Ovary (tissue), 9 donors: ENCODE results near the gene SPINT2. TPM values are rescaled to one million over a fixed set of nuclear protein-coding genes. Genes with fewer than 3 reads are reported as not detected.
A peak's percentile ranks its signal among the peaks of the same experiment; 100 is the strongest.

Source experiments
- DNase-seq, 5 donors: peaks; one replicate each; pipeline ENCODE4 v3.0.0-alpha.2; 2019 to 2020
- H3K27ac ChIP-seq, 2 donors: fragments of 200-600 bp; one replicate each; pipeline versions ENCODE4 v1.5.1 to v1.8.0; 2019 to 2022
- H3K27me3 ChIP-seq: fragments of 200-600 bp; one replicate; pipeline ENCODE4 v1.8.0; 2022
- H3K36me3 ChIP-seq: fragments of 200-600 bp; sonication (generic); one replicate; pipeline ENCODE4 v1.5.1; 2019
- H3K4me1 ChIP-seq: one replicate; pipeline ENCODE4 v1.8.1; 2013; ENCODE audit warnings: mild to moderate bottlenecking, moderate library complexity; ENCODE audit not compliant: insufficient read depth
- H3K4me3 ChIP-seq: fragments of 200-600 bp; sonication (generic); one replicate; pipeline ENCODE4 v1.5.1; 2017
- H3K9me3 ChIP-seq, 2 donors: fragments of 200-600 bp in 1 of 2; sonication (generic) in 1 of 2; one replicate each; pipeline versions ENCODE4 v1.5.1 to v1.8.1; 2013 to 2019; ENCODE audit warnings: mild to moderate bottlenecking in 1 of 2, moderate library complexity in 1 of 2
- EP300 ChIP-seq: sonication (generic); formaldehyde crosslinking; IDR thresholded peaks from one replicate; pipeline ENCODE4 v1.6.1; 2017; ENCODE audit warnings: antibody characterized with exemption
- POLR2A ChIP-seq: fragments of 450-650 bp; IDR thresholded peaks from one replicate; pipeline ENCODE4 v1.6.1; 2017; ENCODE audit warnings: antibody characterized with exemption, mild to moderate bottlenecking, moderate library complexity
- WGBS, 3 donors: extraction: QIAGEN DNeasy Blood & Tissue Kit in 1 of 3; methylation state at CpG; one replicate each; pipeline versions ENCODE4 v1.1.5 to v1.1.7; 2013 to 2017; 5-methylcytosine and 5-hydroxymethylcytosine counted together
- intact Hi-C, 4 donors: fragments of 100-400 bp; cut with DNase I; formaldehyde crosslinking; loops; one replicate each; pipeline versions ENCODE4 v1.11.0 to v1.15.1; 2022 to 2023
- polyA plus RNA-seq, 2 donors: library from polyadenylated mRNA; stranded (reverse); fragments of 200-250 nt in 1 of 2; fragments of 350-450 nt in 1 of 2; fragmentation: Illumina TruSeq in 1 of 2; extraction: RNeasy Lipid Tissue Mini Kit (QIAGEN cat#74804) in 1 of 2; gene quantifications; one replicate each; pipeline ENCODE4 v1.2.3, GENCODE V29; 2013 to 2014
- total RNA-seq, 7 donors: library from RNA; depleted of rRNA in 2 of 7; stranded (reverse); fragments of >200 nt in 2 of 7; fragmentation: NEBNext Ultra II Directional in 3 of 7; extraction: Animal tissue kit (Norgen Biotek cat#: 25700) in 3 of 7; gene quantifications; one replicate each; pipeline versions ENCODE4 v1.1.0 to v1.2.4, GENCODE V29; 2016 to 2023
- TF ChIP-seq, protein P1 (sequence below), 3 donors: fragments of 450-650 bp in 2 of 3; fragments of 200-600 bp in 1 of 3; IDR thresholded peaks; one replicate each; pipeline versions ENCODE4 v1.5.1 to v1.8.0; 2016 to 2022; ENCODE audit warnings: antibody characterized with exemption in 3 of 3, mild to moderate bottlenecking in 1 of 3
- donor health status: DM: no; HTN: no; CAD: no; lungs with moderate emphysema.
- donor health status: DM: no; HTN: no; CAD: no.
- donor health status: Bipolar disorder and iron deficiency.
- donor health status: DM: yes; HTN: yes; CAD: no.
- donor health status: DM: no; HTN: no; CAD: no.
- donor health status: DM: yes; HTN: yes; CAD: no.

Gene SPINT2
- total and polyA plus RNA-seq, 9 donors, result 71.5 to 556 (median 117) TPM

DNA sequence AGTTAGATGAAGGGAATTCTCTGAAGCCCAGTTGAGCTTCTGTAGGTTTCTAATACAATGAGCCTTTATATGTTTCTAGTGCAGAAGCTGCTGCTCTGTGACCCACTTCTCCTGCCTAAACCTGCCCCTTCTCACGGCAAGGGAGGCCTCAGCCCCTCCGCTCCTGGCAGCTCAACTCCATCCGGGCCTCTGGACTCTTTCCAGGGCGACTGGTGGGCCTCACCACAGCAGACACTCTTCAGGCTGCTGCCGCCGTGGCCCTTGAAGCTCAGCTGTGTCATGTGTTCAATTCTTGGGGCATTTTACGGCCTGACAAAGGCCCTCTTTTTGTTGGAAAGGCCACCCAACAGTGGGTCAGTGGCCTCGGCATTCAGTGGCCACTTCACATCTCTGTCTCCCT lies 29.7 kb downstream of the SPINT2 start:
- H3K9me3 ChIP-seq, result no peaks in the 10 kb centered on the region
- no peaks in the 10 kb centered on the region for H3K27me3 ChIP-seq
- no peak for DNase-seq
- no peak overlapping the region for H3K4me3 ChIP-seq
- H3K27ac ChIP-seq, result no peak overlapping the region
- H3K36me3 ChIP-seq, result no peaks in the 10 kb centered on the region
- H3K4me1 ChIP-seq, result no peaks in the 10 kb centered on the region
- intact Hi-C loops, result no loop called here
- TF ChIP-seq, protein P1, sequence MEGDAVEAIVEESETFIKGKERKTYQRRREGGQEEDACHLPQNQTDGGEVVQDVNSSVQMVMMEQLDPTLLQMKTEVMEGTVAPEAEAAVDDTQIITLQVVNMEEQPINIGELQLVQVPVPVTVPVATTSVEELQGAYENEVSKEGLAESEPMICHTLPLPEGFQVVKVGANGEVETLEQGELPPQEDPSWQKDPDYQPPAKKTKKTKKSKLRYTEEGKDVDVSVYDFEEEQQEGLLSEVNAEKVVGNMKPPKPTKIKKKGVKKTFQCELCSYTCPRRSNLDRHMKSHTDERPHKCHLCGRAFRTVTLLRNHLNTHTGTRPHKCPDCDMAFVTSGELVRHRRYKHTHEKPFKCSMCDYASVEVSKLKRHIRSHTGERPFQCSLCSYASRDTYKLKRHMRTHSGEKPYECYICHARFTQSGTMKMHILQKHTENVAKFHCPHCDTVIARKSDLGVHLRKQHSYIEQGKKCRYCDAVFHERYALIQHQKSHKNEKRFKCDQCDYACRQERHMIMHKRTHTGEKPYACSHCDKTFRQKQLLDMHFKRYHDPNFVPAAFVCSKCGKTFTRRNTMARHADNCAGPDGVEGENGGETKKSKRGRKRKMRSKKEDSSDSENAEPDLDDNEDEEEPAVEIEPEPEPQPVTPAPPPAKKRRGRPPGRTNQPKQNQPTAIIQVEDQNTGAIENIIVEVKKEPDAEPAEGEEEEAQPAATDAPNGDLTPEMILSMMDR (IDR thresholded peaks at IDR 0.05), result no peak
- no peak for TF ChIP-seq EP300
- TF ChIP-seq POLR2A, result no peak
- 78 to 88% (median 83%) methylated on average over 8 of the region's 8 CpGs for WGBS, 3 donors

DNA sequence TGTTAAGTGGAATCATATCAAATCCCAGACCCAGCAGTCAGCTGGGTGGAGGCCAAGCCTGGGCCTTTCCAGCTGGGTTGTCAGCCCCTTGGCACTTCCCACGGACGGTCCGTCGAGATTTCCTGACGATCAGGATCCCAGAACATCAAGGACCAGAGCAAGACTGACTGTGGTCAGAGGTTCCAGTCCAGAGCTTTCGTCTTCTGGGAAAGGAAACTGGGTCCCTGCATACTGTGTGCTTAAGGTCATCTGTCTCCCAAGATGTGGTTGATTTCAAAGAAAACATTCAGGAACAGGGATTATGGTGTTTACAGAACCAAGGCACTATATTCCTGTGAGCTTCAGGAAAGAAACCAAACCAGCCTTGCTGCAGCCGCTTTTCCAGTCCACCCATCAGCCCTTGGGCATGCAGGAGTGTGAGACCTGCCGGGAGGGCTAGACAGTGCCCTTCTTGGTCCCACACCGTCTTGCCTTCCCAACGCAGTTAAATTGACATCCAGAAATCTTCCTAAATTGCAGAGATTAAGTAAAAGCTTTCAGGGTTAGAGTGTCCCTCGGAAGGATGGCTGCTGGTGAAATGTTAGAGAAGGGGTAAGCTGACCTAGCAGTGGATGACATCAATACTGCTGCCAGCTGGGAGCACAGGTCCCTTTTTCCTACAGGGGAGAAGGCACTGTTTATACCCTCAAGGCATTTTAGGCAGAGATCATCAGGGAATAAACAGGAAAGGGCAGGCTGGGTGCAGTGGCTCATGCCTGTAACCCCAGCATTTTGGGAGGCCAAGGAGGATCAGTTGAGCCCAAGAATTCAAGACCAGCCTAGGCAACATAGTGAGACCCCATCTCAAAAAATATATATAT lies 34.7 kb downstream of the SPINT2 start:
- DNase-seq, result no peak
- Histone ChIP-seq H3K9me3 (no peaks in the 10 kb centered on the region), H3K36me3 (no peaks in the 10 kb centered on the region), H3K4me1 (no peaks in the 10 kb centered on the region), H3K4me3 (no peak overlapping the region), H3K27ac (peak overlapping the region in 1 of 2 donors; percentile 21), H3K27me3 (no peaks in the 10 kb centered on the region)
- WGBS, 3 donors, result 26 to 31% (median 31%) methylated on average over 11 of the region's 11 CpGs
- intact Hi-C loops, result no loop called here
- TF ChIP-seq POLR2A, result no peak
- TF ChIP-seq, protein P1 (IDR thresholded peaks at IDR 0.05), result no peak
- TF ChIP-seq EP300, result no peak

DNA sequence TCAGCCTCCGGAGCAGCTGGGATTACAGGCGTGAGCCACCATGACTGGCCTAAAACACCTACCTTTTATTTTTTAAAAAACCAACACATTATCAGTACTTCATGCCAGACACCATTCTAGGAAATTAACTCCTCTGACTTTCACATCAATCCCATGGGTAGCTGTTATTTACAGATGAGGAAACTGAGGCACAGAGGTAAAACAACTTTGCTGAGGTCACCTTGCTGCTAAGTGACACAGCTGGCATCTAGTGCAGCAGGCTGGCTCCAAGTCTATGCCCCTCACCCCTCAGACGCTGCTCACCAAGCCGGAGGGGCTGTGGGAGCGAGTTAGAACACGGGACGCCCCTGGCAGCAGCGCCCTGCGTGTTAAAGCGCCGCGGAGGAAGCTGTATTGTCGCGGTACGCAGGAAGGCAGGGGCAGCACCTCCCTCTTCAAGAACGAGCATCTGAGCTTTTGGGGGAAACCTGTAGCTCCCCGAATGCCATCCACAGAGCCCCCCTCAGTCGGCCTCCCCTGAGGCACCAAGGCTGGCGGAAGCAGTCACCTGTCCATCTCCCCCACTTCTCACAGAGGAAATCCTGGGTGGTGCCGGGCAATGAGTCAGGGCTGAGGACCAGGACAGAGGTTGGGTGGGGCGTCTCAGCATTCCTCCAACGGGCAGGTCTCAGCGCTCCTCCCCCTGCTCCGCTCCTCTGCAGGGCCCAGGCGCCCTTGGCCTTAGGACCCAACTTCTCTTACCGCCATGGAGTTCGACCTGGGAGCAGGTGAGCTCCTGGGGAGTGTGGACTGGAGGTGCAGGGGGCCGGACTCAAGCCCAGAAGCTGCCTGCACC lies 39.4 kb downstream of the SPINT2 start, which contains the start of gene C19orf33:
TSS of gene C19orf33 (plus strand) at position 735 of the 835 bp plus-strand sequence. CDS start at position 746, 11 bp downstream.
- Histone ChIP-seq H3K27ac (no peak within 1 kb of the TSS), H3K4me1 (no peaks in the 10 kb centered on the region), H3K36me3 (no peaks in the 10 kb centered on the region), H3K27me3 (no peaks in the 10 kb centered on the region), H3K9me3 (no peaks in the 10 kb centered on the region), H3K4me3 (no peak within 1 kb of the TSS)
- TF ChIP-seq EP300, result no peak
- no peak for TF ChIP-seq POLR2A
- TF ChIP-seq, protein P1 (IDR thresholded peaks at IDR 0.05), result no peak
- intact Hi-C loops, result no loop called here
- DNase-seq, result no peak
- 74 to 80% (median 74%) methylated on average over 27 to 28 of the region's 28 CpGs for WGBS, 3 donors

DNA sequence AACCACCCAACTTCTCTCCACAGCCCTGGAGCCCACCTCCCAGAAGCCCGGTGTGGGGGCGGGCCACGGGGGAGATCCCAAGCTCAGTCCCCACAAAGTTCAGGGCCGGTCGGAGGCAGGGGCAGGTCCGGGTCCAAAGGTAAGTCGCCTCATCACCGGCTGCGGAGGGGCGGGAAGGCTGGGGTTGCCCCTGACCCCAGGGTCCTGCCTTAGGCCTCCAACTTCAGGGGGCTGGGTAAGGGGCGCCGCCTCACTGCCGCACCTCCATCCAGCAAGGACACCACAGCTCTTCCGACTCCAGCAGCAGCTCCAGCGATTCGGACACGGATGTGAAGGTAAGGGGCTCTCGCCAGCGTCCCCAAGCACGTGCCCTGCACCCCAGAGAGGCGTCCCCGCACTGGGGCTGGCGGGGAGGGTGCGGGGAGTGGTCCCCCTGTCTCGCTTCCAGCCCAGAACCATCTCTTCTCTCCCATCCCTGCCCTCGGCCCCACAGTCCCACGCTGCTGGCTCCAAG lies 40.0 kb downstream of the SPINT2 start:
- H3K27ac ChIP-seq, result no peak overlapping the region

More for the DNA sequence above, 40.0 kb downstream of the SPINT2 start:
- 69 to 78% (median 78%) methylated on average over 27 of the region's 27 CpGs for WGBS, 3 donors
- no peaks in the 10 kb centered on the region for H3K27me3 ChIP-seq
- no peaks in the 10 kb centered on the region for H3K4me1 ChIP-seq
- H3K4me3 ChIP-seq, result no peak overlapping the region
- TF ChIP-seq POLR2A (no peak), EP300 (no peak)
- TF ChIP-seq, protein P1 (IDR thresholded peaks at IDR 0.05), result no peak
- intact Hi-C loops, result no loop called here
- H3K36me3 ChIP-seq, result no peaks in the 10 kb centered on the region
- H3K9me3 ChIP-seq, result no peaks in the 10 kb centered on the region
- no peak for DNase-seq
